GM12878 (cell line): ENCODE measurements around the gene MKNK1. TPM values are rescaled to one million over a fixed set of nuclear protein-coding genes. Genes with fewer than 3 reads are reported as not detected.

Experiments used
- ATF3 ChIP-seq: IDR thresholded peaks from 2 replicates; pipeline ENCODE4 v1.6.1; 2011; ENCODE audit warnings: low read depth, mild to moderate bottlenecking, low read length, moderate library complexity, borderline replicate concordance; ENCODE audit errors: extremely low read depth
- CBX3 ChIP-seq: fragments of 200-600 bp; sonication (generic); IDR thresholded peaks from 2 replicates; pipeline ENCODE4 v1.6.1; 2016; ENCODE audit warnings: low read depth, borderline replicate concordance
- CHD4 ChIP-seq: fragments of 200-600 bp; sonication (generic); IDR thresholded peaks from 2 replicates; pipeline ENCODE4 v1.6.1; 2016; ENCODE audit warnings: mild to moderate bottlenecking
- CREB1 ChIP-seq: IDR thresholded peaks from 2 replicates; pipeline ENCODE4 v1.6.1; 2012; ENCODE audit warnings: low read depth, mild to moderate bottlenecking, inconsistent platforms
- DPF2 ChIP-seq: fragments of 450-650 bp; IDR thresholded peaks from 2 replicates; pipeline ENCODE4 v1.6.1; 2017; ENCODE audit warnings: mild to moderate bottlenecking
- EP300 ChIP-seq, 2 experiments: fragments of 150-350 bp in 1 of 2; IDR thresholded peaks; 2 replicates each; pipeline ENCODE4 v1.6.1; 2011 to 2012; ENCODE audit warnings: low read depth in 2 of 2, low read length in 2 of 2, borderline replicate concordance in 1 of 2, improper control_type of control experiment in 1 of 2, inconsistent platforms in 1 of 2; ENCODE audit not compliant: control insufficient read depth in 1 of 2
- ESRRA ChIP-seq: IDR thresholded peaks from 2 replicates; pipeline ENCODE4 v1.6.1; 2012; ENCODE audit warnings: mild to moderate bottlenecking, low read length, improper control_type of control experiment
- IRF3 ChIP-seq: fragments of 450-650 bp; IDR thresholded peaks from 2 replicates; pipeline ENCODE4 v1.6.1; 2014; ENCODE audit warnings: mild to moderate bottlenecking
- JUND ChIP-seq: IDR thresholded peaks from 2 replicates; pipeline ENCODE4 v1.6.1; 2012; ENCODE audit warnings: low read depth, mild to moderate bottlenecking, low read length, improper control_type of control experiment, moderate library complexity
- NR2C1 ChIP-seq: fragments of 450-650 bp; IDR thresholded peaks from 2 replicates; pipeline ENCODE4 v1.6.1; 2017; ENCODE audit warnings: antibody characterized with exemption, mild to moderate bottlenecking, moderate library complexity
- PAX8 ChIP-seq: fragments of 450-650 bp; IDR thresholded peaks from 2 replicates; pipeline ENCODE4 v1.6.1; 2017; ENCODE audit warnings: mild to moderate bottlenecking, moderate library complexity
- POLR2A ChIP-seq: IDR thresholded peaks from 2 replicates; pipeline ENCODE4 v1.6.1; 2011; ENCODE audit warnings: low read depth, mild to moderate bottlenecking, low read length
- POU2F2 ChIP-seq: IDR thresholded peaks from 3 replicates; pipeline ENCODE4 v1.6.1; 2011; ENCODE audit warnings: low read depth, mild to moderate bottlenecking, low read length, borderline replicate concordance
- RAD21 ChIP-seq: IDR thresholded peaks from 2 replicates; pipeline ENCODE4 v1.6.1; 2011; ENCODE audit warnings: mild to moderate bottlenecking, low read depth, low read length, moderate library complexity; ENCODE audit not compliant: insufficient read depth
- RAD51 ChIP-seq: fragments of 450-650 bp; IDR thresholded peaks from 2 replicates; pipeline ENCODE4 v1.6.1; 2016; ENCODE audit warnings: moderate library complexity, mild to moderate bottlenecking, inconsistent platforms
- RBBP5 ChIP-seq: fragments of 200-600 bp; sonication (generic); conservative IDR thresholded peaks from 2 replicates; pipeline ENCODE4 v1.6.1; 2016
- SKIL ChIP-seq: fragments of 450-650 bp; IDR thresholded peaks from 2 replicates; pipeline ENCODE4 v1.6.1; 2017; ENCODE audit warnings: mild to moderate bottlenecking, low read depth, inconsistent platforms; ENCODE audit not compliant: poor library complexity, severe bottlenecking
- SMC3 ChIP-seq: IDR thresholded peaks from 2 replicates; pipeline ENCODE4 v1.6.1; 2011; ENCODE audit warnings: low read length, improper control_type of control experiment, borderline replicate concordance
- TCF3 ChIP-seq: IDR thresholded peaks from 2 replicates; pipeline ENCODE4 v1.6.1; 2012; ENCODE audit warnings: low read depth, mild to moderate bottlenecking, low read length, borderline replicate concordance; ENCODE audit not compliant: insufficient read depth
- YBX1 ChIP-seq: fragments of 450-650 bp; IDR thresholded peaks from 2 replicates; pipeline ENCODE4 v1.6.1; 2016; ENCODE audit warnings: antibody characterized with exemption
- ZBTB33 ChIP-seq: fragments of 450-650 bp; IDR thresholded peaks from 2 replicates; pipeline ENCODE4 v1.6.1; 2017; ENCODE audit warnings: mild to moderate bottlenecking
- polyA plus RNA-seq, 11 experiments: library from polyadenylated mRNA; depleted of rRNA in 4 of 11; unstranded in 6 of 11; stranded (reverse) in 5 of 11; fragments of >200 nt; fragmentation: Nextera tagmentation in 4 of 11; fragmentation: Illumina TruSeq in 1 of 11; extraction: Ambion mirVana in 4 of 11; extraction: Trizol in 1 of 11; gene quantifications; 1 replicate in 1 of 11; 2 replicates in 10 of 11; pipeline versions ENCODE4 v1.2.1 to v1.2.3, GENCODE V29; 2011 to 2016; ENCODE audit warnings: inconsistent platforms in 2 of 11, missing spikeins in 2 of 11, low read depth in 1 of 11
- total RNA-seq, 4 experiments: library from RNA; depleted of rRNA in 3 of 4; stranded (reverse); fragments of >200 nt in 3 of 4; fragmentation: Illumina TruSeq in 1 of 4; extraction: Trizol in 1 of 4; gene quantifications; 2 replicates each; pipeline versions ENCODE4 v1.2.1 to v1.2.3, GENCODE V29; 2013 to 2021

The MKNK1 gene
- total and polyA plus RNA-seq, 10 of the 15 experiments (the other 5 are each of a cell fraction or from before 2014, with no cell fraction given) = 13.7 to 29.9 (median 26.5) TPM

GRCh38 chr1:46527474-46528296, 76.4 kb downstream of the MKNK1 start (continued):
- TF ChIP-seq ZBTB33 (no peak), PAX8 (no peak), CBX3 (no peak), RAD21 (peak; percentile 93), JUND (no peak), SMC3 (peak; percentile 98), ESRRA (no peak), IRF3 (no peak), RAD51 (no peak), EP300 (IDR thresholded peaks at IDR 0.05; ENCODE audit: borderline replicate concordance in 1 of 2, control insufficient read depth in 1 of 2, low read depth in 2 of 2, low read length in 2 of 2) (no peak), YBX1 (no peak), CREB1 (no peak), ATF3 (no peak), RBBP5 (no peak), CHD4 (no peak), POLR2A (no peak), POU2F2 (no peak; the same call in 2 of the 3 replicates), TCF3 (no peak), NR2C1 (no peak), SKIL (no peak), DPF2 (no peak)
